Measurements from ENCODE around the gene USH2A.

USH2A gene

GRCh38 chr1:216285052-216285451, 138.2 kb downstream of the USH2A start:
- DNase-seq (ENCODE audit: low read depth) = no peak
- TF ChIP-seq CTCF (IDR thresholded peaks at IDR 0.05; ENCODE audit: low read depth, low read length, missing control alignments) = no peak
- in situ Hi-C loops (cut with HindIII; ENCODE audit: low sequenced_read_pairs) = no loop called here
- no peak overlapping the region for H3K4me3 ChIP-seq (ENCODE audit: low read depth, low read length)

- in situ Hi-C loops (cut with HindIII; ENCODE audit: low sequenced_read_pairs) = no loop called here
- no peak for DNase-seq (ENCODE audit: low read depth)
- H3K4me3 ChIP-seq (ENCODE audit: low read depth, low read length) = no peak overlapping the region
- no peak for TF ChIP-seq CTCF (IDR thresholded peaks at IDR 0.05; ENCODE audit: low read depth, low read length, missing control alignments)
Observed at GRCh38 chr1:216281757-216282156, 141.5 kb downstream of the USH2A start.

- DNase-seq (ENCODE audit: low read depth) = no peak
- TF ChIP-seq CTCF (IDR thresholded peaks at IDR 0.05; ENCODE audit: low read depth, low read length, missing control alignments) = no peak
- no peak overlapping the region for H3K4me3 ChIP-seq (ENCODE audit: low read depth, low read length)
- in situ Hi-C loops (cut with HindIII; ENCODE audit: low sequenced_read_pairs) = no loop called here
Observed at GRCh38 chr1:216270086-216270773, 153.0 kb downstream of the USH2A start.

- no peak for TF ChIP-seq CTCF (IDR thresholded peaks at IDR 0.05; ENCODE audit: low read depth, low read length, missing control alignments)
- in situ Hi-C loops (cut with HindIII; ENCODE audit: low sequenced_read_pairs) = no loop called here
Observed at GRCh38 chr1:216261631-216262030, 161.6 kb downstream of the USH2A start.

GRCh38 chr1:216258856-216259255, 164.4 kb downstream of the USH2A start:
- no peak overlapping the region for H3K4me3 ChIP-seq (ENCODE audit: low read depth, low read length)
- in situ Hi-C loops (cut with HindIII; ENCODE audit: low sequenced_read_pairs) = no loop called here
- no peak for DNase-seq (ENCODE audit: low read depth)
- no peak for TF ChIP-seq CTCF (IDR thresholded peaks at IDR 0.05; ENCODE audit: low read depth, low read length, missing control alignments)

More at GRCh38 chr1:216261631-216262030, 161.6 kb downstream of the USH2A start:
- H3K4me3 ChIP-seq (ENCODE audit: low read depth, low read length) = no peak overlapping the region
- no peak for DNase-seq (ENCODE audit: low read depth)

GRCh38 chr1:216258386-216258785, 164.9 kb downstream of the USH2A start:
- no peak overlapping the region for H3K4me3 ChIP-seq (ENCODE audit: low read depth, low read length)
- in situ Hi-C loops (cut with HindIII; ENCODE audit: low sequenced_read_pairs) = no loop called here
- no peak for DNase-seq (ENCODE audit: low read depth)
- TF ChIP-seq CTCF (IDR thresholded peaks at IDR 0.05; ENCODE audit: low read depth, low read length, missing control alignments) = no peak
